Right lobe of liver (tissue), 6 donors: Measurements from ENCODE around the gene LRRC8D. TPM values are rescaled to one million over a fixed set of nuclear protein-coding genes. Genes with fewer than 3 reads are reported as not detected.
"Not testable (repeated sequence)": the region's sequence is repeated elsewhere in the genome, so short reads cannot be mapped to it uniquely, and the experiment has no call there.

Experiments
- ATAC-seq, 4 donors: fragments of 200-7000 bp; cut with Tn5 transposase; one replicate each; pipeline ENCODE4 v1.9.1; 2020; ENCODE audit warnings: mild to moderate bottlenecking in 4 of 4, moderate library complexity in 4 of 4
- DNase-seq, 3 donors: peaks; one replicate each; pipeline ENCODE4 v3.0.0-alpha.2; 2020
- H3K27ac ChIP-seq, 3 donors: fragments of 200-600 bp; one replicate each; pipeline ENCODE4 v1.8.0; 2022
- H3K27me3 ChIP-seq, 2 donors: fragments of 200-600 bp; one replicate each; pipeline ENCODE4 v1.8.0; 2022
- H3K36me3 ChIP-seq, 4 donors: fragments of 200-600 bp; sonication (generic) in 1 of 4; one replicate each; pipeline versions ENCODE4 v1.5.1 to v1.8.0; 2017 to 2022; ENCODE audit warnings: control low read depth in 1 of 4
- H3K4me1 ChIP-seq, 4 donors: fragments of 200-600 bp; sonication (generic) in 1 of 4; one replicate each; pipeline versions ENCODE4 v1.5.1 to v1.8.0; 2017 to 2022; ENCODE audit warnings: control low read depth in 1 of 4
- H3K4me3 ChIP-seq, 3 donors: fragments of 200-600 bp; one replicate each; pipeline ENCODE4 v1.8.0; 2022
- H3K9me3 ChIP-seq, 4 donors: fragments of 200-600 bp; sonication (generic) in 1 of 4; one replicate each; pipeline versions ENCODE4 v1.5.1 to v1.8.0; 2017 to 2022; ENCODE audit warnings: control low read depth in 1 of 4
- CTCF ChIP-seq, 4 donors: fragments of 200-600 bp in 3 of 4; fragments of 450-650 bp in 1 of 4; IDR thresholded peaks; one replicate each; pipeline versions ENCODE4 v1.5.1 to v1.8.0; 2016 to 2022; ENCODE audit warnings: antibody characterized with exemption in 4 of 4, mild to moderate bottlenecking in 2 of 4
- POLR2A ChIP-seq: fragments of 450-650 bp; IDR thresholded peaks from one replicate; pipeline ENCODE4 v1.6.1; 2017; ENCODE audit warnings: antibody characterized with exemption, mild to moderate bottlenecking
- WGBS: methylation state at CpG from one replicate; pipeline ENCODE4 v1.1.6; 2018; ENCODE audit warnings: low coverage, low lambda C conversion rate; ENCODE audit not compliant: insufficient coverage; ENCODE audit errors: missing lambda C conversion rate; 5-methylcytosine and 5-hydroxymethylcytosine counted together
- intact Hi-C, 2 donors: fragments of 100-400 bp; cut with DNase I; formaldehyde crosslinking; loops; one replicate each; pipeline versions ENCODE4 v1.11.2 to v1.14.1; 2022
- total RNA-seq, 6 experiments: library from RNA; depleted of rRNA in 2 of 6; stranded (reverse); fragments of >200 nt in 2 of 6; fragmentation: NEBNext Ultra II Directional in 3 of 6; extraction: Animal tissue kit (Norgen Biotek cat#: 25700) in 3 of 6; gene quantifications; one replicate each; pipeline versions ENCODE4 v1.1.0 to v1.2.4, GENCODE V29; 2016 to 2023
- donor health status: DM: no; HTN: yes; CAD: no.
- donor health status: DM: no; HTN: no; CAD: no.
- donor health status: DM: no; HTN: no; CAD: no.
- donor health status: DM: no; HTN: yes; CAD: no.
- donor health status: DM: no; HTN: yes; CAD: no.

Gene LRRC8D
- total RNA-seq, 6 experiments from 2014 or later, result 11.5 to 22.1 (median 19.3) TPM

- no peak overlapping the region for H3K27ac ChIP-seq
- H3K4me3 ChIP-seq, result no peak overlapping the region
- H3K9me3 ChIP-seq, result no peaks in the 10 kb centered on the region
- TF ChIP-seq CTCF (IDR thresholded peaks at IDR 0.05), result no peak
- TF ChIP-seq POLR2A, result no peak
- H3K36me3 ChIP-seq, result no peaks in the 10 kb centered on the region
- no peak for DNase-seq
- H3K27me3 ChIP-seq, result no peaks in the 10 kb centered on the region
- 68% methylated on average over 3 of the region's 3 CpGs for WGBS
- no peaks in the 10 kb centered on the region for H3K4me1 ChIP-seq
- intact Hi-C loops, result no loop called here
- no peak for ATAC-seq
Measured at GRCh38 chr1:89791064-89791726, 29.6 kb upstream of the LRRC8D start.

- TF ChIP-seq POLR2A (no peak), CTCF (IDR thresholded peaks at IDR 0.05) (no peak)
- DNase-seq, result no peak
- H3K9me3 ChIP-seq, result no peaks in the 10 kb centered on the region
- no peaks in the 10 kb centered on the region for H3K36me3 ChIP-seq
- no peaks in the 10 kb centered on the region for H3K27me3 ChIP-seq
- no peak for ATAC-seq
- no peak overlapping the region for H3K27ac ChIP-seq
- H3K4me1 ChIP-seq, result peaks cover 0 to 9% (median 3%) of the 10 kb centered on the region in 4 donors
- WGBS, result 56% methylated on average over 4 of the region's 5 CpGs
- intact Hi-C loops, result no loop called here
- no peak overlapping the region for H3K4me3 ChIP-seq
Measured at GRCh38 chr1:89794406-89794805, 26.4 kb upstream of the LRRC8D start.

GRCh38 chr1:89795571-89795970 is 25.3 kb upstream of the LRRC8D start:
- ATAC-seq, result not testable (repeated sequence)
- WGBS, result 73% methylated on average over 4 of the region's 4 CpGs

GRCh38 chr1:89797876-89798275 is 23.0 kb upstream of the LRRC8D start:
- H3K4me3 ChIP-seq, intact Hi-C loops: not testable (repeated sequence)
- no CpG with 5 or more reads among the region's 32 CpGs for WGBS

More at GRCh38 chr1:89795571-89795970, 25.3 kb upstream of the LRRC8D start:
- H3K27ac ChIP-seq, H3K27me3 ChIP-seq, intact Hi-C loops, DNase-seq, H3K9me3 ChIP-seq, H3K36me3 ChIP-seq, H3K4me3 ChIP-seq: not testable (repeated sequence)
- peaks cover 0 to 17% (median 3%) of the 10 kb centered on the region in 4 donors for H3K4me1 ChIP-seq

GRCh38 chr1:89799495-89799894 is 21.3 kb upstream of the LRRC8D start:
- H3K4me1 ChIP-seq, result peaks cover 0 to 21% (median 3%) of the 10 kb centered on the region in 4 donors
- TF ChIP-seq CTCF (IDR thresholded peaks at IDR 0.05), result no peak
- TF ChIP-seq POLR2A, result no peak
- no peaks in the 10 kb centered on the region for H3K36me3 ChIP-seq
- DNase-seq (no peak), ATAC-seq (no peak)
- intact Hi-C loops, result no loop called here
- H3K4me3 ChIP-seq, result no peak overlapping the region
- no peaks in the 10 kb centered on the region for H3K9me3 ChIP-seq
- no peaks in the 10 kb centered on the region for H3K27me3 ChIP-seq
- 66% methylated on average over 4 of the region's 4 CpGs for WGBS
- H3K27ac ChIP-seq, result peak overlapping the region in 2 of 3 donors; percentile 44 to 57

More at GRCh38 chr1:89797876-89798275, 23.0 kb upstream of the LRRC8D start:
- DNase-seq, H3K36me3 ChIP-seq, H3K27me3 ChIP-seq, H3K9me3 ChIP-seq, ATAC-seq, H3K27ac ChIP-seq: not testable (repeated sequence)
- H3K4me1 ChIP-seq, result peaks cover 0 to 21% (median 3%) of the 10 kb centered on the region in 4 donors
